Osteoblast (primary cell): Measurements from ENCODE around the gene SSTR4. TPM values are rescaled to one million over a fixed set of nuclear protein-coding genes. Genes with fewer than 3 reads are reported as not detected.

Experiments
- DNase-seq: peaks from one replicate; pipeline ENCODE4 v3.0.0; 2011; ENCODE audit warnings: low spot score, mixed read lengths; ENCODE audit not compliant: insufficient read length; ENCODE audit errors: missing footprints
- H2AFZ ChIP-seq: 2 replicates; pipeline ENCODE4 v1.6.0; 2011; ENCODE audit warnings: mild to moderate bottlenecking, low read length
- H3K27ac ChIP-seq: 2 replicates; pipeline ENCODE4 v1.5.1; 2011; ENCODE audit warnings: mild to moderate bottlenecking, low read depth, low read length, moderate library complexity
- H3K27me3 ChIP-seq: 2 replicates; pipeline ENCODE4 v1.6.0; 2012; ENCODE audit warnings: mild to moderate bottlenecking, control low read depth, inconsistent platforms, low read length, moderate library complexity; ENCODE audit not compliant: insufficient read depth
- H3K36me3 ChIP-seq: 2 replicates; pipeline ENCODE4 v1.5.1; 2011; ENCODE audit warnings: mild to moderate bottlenecking, low read length, control low read depth, moderate library complexity; ENCODE audit not compliant: insufficient read depth
- H3K4me1 ChIP-seq: 2 replicates; pipeline ENCODE4 v1.5.1; 2011; ENCODE audit warnings: mild to moderate bottlenecking, low read length, control low read depth, moderate library complexity; ENCODE audit not compliant: insufficient read depth
- H3K4me2 ChIP-seq: 2 replicates; pipeline ENCODE4 v1.6.0; 2011; ENCODE audit warnings: mild to moderate bottlenecking, low read length; ENCODE audit not compliant: insufficient read depth
- H3K4me3 ChIP-seq: fragments of 200-600 bp; sonication (generic); 3 replicates; pipeline ENCODE4 v1.5.1; 2012; ENCODE audit warnings: mild to moderate bottlenecking, low read length, inconsistent platforms; ENCODE audit not compliant: insufficient read depth
- H3K79me2 ChIP-seq: 2 replicates; pipeline ENCODE4 v1.6.0; 2012; ENCODE audit warnings: mild to moderate bottlenecking, low read length, control low read depth, inconsistent platforms; ENCODE audit not compliant: insufficient read depth
- H3K9me3 ChIP-seq: 2 replicates; pipeline ENCODE4 v1.5.1; 2011; ENCODE audit warnings: low read depth, low read length, control low read depth
- H4K20me1 ChIP-seq: 2 replicates; pipeline ENCODE4 v1.6.0; 2012; ENCODE audit warnings: mild to moderate bottlenecking, low read length, control low read depth; ENCODE audit not compliant: insufficient read depth
- CTCF ChIP-seq: IDR thresholded peaks from 2 replicates; pipeline ENCODE4 v1.5.1; 2011; ENCODE audit warnings: mild to moderate bottlenecking, low read depth, low read length, moderate library complexity; ENCODE audit errors: extremely low read depth
- total RNA-seq: library from RNA; depleted of rRNA; stranded (reverse); fragments of >200 nt; gene quantifications from 2 replicates; pipeline ENCODE4 v1.2.3, GENCODE V29; 2012

SSTR4 gene
- total RNA-seq, 1 donor = not detected

GRCh38 chr20:23082846-23083552 lies 47.9 kb downstream of the SSTR4 start:
- Histone ChIP-seq H3K4me2 (no peak overlapping the region), H3K36me3 (no peaks in the 10 kb centered on the region), H2AFZ (no peak overlapping the region), H3K27ac (no peak overlapping the region), H4K20me1 (no peaks in the 10 kb centered on the region), H3K27me3 (peaks cover 17% of the 10 kb centered on the region), H3K4me1 (no peaks in the 10 kb centered on the region), H3K4me3 (no peak overlapping the region), H3K9me3 (no peaks in the 10 kb centered on the region), H3K79me2 (no peaks in the 10 kb centered on the region)
- no peak for DNase-seq
- TF ChIP-seq CTCF = no peak

- no peaks in the 10 kb centered on the region for H3K4me1 ChIP-seq
- no peak overlapping the region for H3K27ac ChIP-seq
- no peak for TF ChIP-seq CTCF
- peaks cover 13% of the 10 kb centered on the region for H3K27me3 ChIP-seq
- H3K4me2 ChIP-seq = no peak overlapping the region
- H3K36me3 ChIP-seq = no peaks in the 10 kb centered on the region
- H3K4me3 ChIP-seq = no peak overlapping the region
- no peaks in the 10 kb centered on the region for H4K20me1 ChIP-seq
- no peak for DNase-seq
- H2AFZ ChIP-seq = no peak overlapping the region
- no peaks in the 10 kb centered on the region for H3K79me2 ChIP-seq
- no peaks in the 10 kb centered on the region for H3K9me3 ChIP-seq
Observed at GRCh38 chr20:23083553-23084220, 48.6 kb downstream of the SSTR4 start.

- DNase-seq = no peak
- Histone ChIP-seq H3K27me3 (peaks cover 11% of the 10 kb centered on the region), H3K79me2 (no peaks in the 10 kb centered on the region), H3K4me2 (no peak overlapping the region), H4K20me1 (no peaks in the 10 kb centered on the region), H3K27ac (no peak overlapping the region), H3K9me3 (no peaks in the 10 kb centered on the region), H2AFZ (no peak overlapping the region), H3K4me1 (no peaks in the 10 kb centered on the region), H3K36me3 (no peaks in the 10 kb centered on the region), H3K4me3 (no peak overlapping the region)
- TF ChIP-seq CTCF = no peak
Observed at GRCh38 chr20:23084282-23084844, 49.3 kb downstream of the SSTR4 start.

GRCh38 chr20:23084845-23085365 lies 49.8 kb downstream of the SSTR4 start:
- Histone ChIP-seq H3K4me3 (no peak overlapping the region), H3K4me2 (no peak overlapping the region), H3K27me3 (peaks cover 5% of the 10 kb centered on the region), H4K20me1 (no peaks in the 10 kb centered on the region), H3K4me1 (no peaks in the 10 kb centered on the region), H3K79me2 (no peaks in the 10 kb centered on the region), H3K9me3 (no peaks in the 10 kb centered on the region), H2AFZ (no peak overlapping the region), H3K27ac (no peak overlapping the region), H3K36me3 (no peaks in the 10 kb centered on the region)
- no peak for TF ChIP-seq CTCF
- DNase-seq = no peak
